ENCODE measurements around the gene PRCP.

GRCh38 chr11:82855616-82856015, 44.6 kb downstream of the PRCP start:
- TF ChIP-seq, protein P1, sequence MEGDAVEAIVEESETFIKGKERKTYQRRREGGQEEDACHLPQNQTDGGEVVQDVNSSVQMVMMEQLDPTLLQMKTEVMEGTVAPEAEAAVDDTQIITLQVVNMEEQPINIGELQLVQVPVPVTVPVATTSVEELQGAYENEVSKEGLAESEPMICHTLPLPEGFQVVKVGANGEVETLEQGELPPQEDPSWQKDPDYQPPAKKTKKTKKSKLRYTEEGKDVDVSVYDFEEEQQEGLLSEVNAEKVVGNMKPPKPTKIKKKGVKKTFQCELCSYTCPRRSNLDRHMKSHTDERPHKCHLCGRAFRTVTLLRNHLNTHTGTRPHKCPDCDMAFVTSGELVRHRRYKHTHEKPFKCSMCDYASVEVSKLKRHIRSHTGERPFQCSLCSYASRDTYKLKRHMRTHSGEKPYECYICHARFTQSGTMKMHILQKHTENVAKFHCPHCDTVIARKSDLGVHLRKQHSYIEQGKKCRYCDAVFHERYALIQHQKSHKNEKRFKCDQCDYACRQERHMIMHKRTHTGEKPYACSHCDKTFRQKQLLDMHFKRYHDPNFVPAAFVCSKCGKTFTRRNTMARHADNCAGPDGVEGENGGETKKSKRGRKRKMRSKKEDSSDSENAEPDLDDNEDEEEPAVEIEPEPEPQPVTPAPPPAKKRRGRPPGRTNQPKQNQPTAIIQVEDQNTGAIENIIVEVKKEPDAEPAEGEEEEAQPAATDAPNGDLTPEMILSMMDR (IDR thresholded peaks at IDR 0.05; ENCODE audit: insufficient read depth, low read depth, low read length) = no peak
- TF ChIP-seq EZH2 (IDR thresholded peaks at IDR 0.05; ENCODE audit: insufficient read depth, low read length) = no peak

Measured in astrocyte (in vitro differentiated cells and primary cell).